Body of pancreas (tissue), 4 donors: ENCODE measurements around the gene C11orf58.

ENCODE experiments used
- POLR2A ChIP-seq, 3 donors: fragments of 450-650 bp; IDR thresholded peaks; one replicate each; pipeline ENCODE4 v1.6.1; 2016; ENCODE audit warnings: antibody characterized with exemption in 3 of 3, mild to moderate bottlenecking in 2 of 3
- TF ChIP-seq, protein P1 (sequence below), 7 experiments: fragments of 450-650 bp in 4 of 7; fragments of 200-600 bp in 3 of 7; sonication (generic) in 3 of 7; IDR thresholded peaks; one replicate each; pipeline ENCODE4 v1.5.1; 2016 to 2019; ENCODE audit warnings: antibody characterized with exemption in 7 of 7

DNA sequence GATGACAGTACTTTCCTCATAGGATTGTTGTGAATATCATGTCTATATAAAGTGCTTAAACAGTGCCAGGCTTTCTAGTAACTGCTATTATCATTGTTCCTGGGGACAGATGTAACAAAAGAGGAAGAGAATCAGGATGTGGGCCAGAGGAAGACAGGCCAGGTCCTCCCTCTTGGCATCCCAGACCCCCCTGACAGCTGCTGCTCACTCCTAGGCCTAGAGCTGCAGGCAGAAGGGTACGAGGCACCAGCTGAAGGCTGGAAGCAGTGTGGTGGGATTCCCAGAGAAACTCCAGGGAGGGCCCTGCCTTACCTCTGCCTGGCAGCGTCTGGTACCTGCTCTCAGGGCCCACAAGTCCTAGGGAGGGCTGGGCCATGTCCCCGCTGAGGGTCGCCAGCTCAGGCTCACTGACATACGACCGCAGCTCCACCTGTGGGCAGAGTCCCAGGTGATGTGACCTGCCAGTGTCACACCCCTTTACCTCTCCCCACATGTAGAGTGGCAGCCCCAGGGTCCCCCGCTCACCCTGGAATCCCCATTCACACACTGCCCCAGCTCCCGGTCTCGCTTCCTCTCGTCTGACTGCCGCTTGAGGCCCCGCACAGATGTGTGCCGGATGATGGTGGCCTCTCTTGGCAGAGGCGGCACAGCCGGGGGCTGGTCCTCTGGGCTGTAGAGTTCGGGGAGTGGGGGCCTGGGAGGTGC lies 52.2 kb downstream of the C11orf58 start:
- TF ChIP-seq, protein P1, sequence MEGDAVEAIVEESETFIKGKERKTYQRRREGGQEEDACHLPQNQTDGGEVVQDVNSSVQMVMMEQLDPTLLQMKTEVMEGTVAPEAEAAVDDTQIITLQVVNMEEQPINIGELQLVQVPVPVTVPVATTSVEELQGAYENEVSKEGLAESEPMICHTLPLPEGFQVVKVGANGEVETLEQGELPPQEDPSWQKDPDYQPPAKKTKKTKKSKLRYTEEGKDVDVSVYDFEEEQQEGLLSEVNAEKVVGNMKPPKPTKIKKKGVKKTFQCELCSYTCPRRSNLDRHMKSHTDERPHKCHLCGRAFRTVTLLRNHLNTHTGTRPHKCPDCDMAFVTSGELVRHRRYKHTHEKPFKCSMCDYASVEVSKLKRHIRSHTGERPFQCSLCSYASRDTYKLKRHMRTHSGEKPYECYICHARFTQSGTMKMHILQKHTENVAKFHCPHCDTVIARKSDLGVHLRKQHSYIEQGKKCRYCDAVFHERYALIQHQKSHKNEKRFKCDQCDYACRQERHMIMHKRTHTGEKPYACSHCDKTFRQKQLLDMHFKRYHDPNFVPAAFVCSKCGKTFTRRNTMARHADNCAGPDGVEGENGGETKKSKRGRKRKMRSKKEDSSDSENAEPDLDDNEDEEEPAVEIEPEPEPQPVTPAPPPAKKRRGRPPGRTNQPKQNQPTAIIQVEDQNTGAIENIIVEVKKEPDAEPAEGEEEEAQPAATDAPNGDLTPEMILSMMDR (IDR thresholded peaks at IDR 0.05) = no peak
- no peak for TF ChIP-seq POLR2A (IDR thresholded peaks at IDR 0.05)
